Tongue (tissue), 2 donors: ENCODE results near the gene ADAMTSL1. TPM values are rescaled to one million over a fixed set of nuclear protein-coding genes. Genes with fewer than 3 reads are reported as not detected.

Source experiments
- DNase-seq: peaks from one replicate; pipeline ENCODE4 v3.0.0-alpha.2; 2015
- total RNA-seq: library from RNA; depleted of rRNA; stranded (reverse); fragments of >200 nt; gene quantifications from one replicate; pipeline ENCODE4 v1.2.3, GENCODE V29; 2014

Gene ADAMTSL1
- total RNA-seq, 1 donor from 2014 or later: 22.4 TPM

DNA sequence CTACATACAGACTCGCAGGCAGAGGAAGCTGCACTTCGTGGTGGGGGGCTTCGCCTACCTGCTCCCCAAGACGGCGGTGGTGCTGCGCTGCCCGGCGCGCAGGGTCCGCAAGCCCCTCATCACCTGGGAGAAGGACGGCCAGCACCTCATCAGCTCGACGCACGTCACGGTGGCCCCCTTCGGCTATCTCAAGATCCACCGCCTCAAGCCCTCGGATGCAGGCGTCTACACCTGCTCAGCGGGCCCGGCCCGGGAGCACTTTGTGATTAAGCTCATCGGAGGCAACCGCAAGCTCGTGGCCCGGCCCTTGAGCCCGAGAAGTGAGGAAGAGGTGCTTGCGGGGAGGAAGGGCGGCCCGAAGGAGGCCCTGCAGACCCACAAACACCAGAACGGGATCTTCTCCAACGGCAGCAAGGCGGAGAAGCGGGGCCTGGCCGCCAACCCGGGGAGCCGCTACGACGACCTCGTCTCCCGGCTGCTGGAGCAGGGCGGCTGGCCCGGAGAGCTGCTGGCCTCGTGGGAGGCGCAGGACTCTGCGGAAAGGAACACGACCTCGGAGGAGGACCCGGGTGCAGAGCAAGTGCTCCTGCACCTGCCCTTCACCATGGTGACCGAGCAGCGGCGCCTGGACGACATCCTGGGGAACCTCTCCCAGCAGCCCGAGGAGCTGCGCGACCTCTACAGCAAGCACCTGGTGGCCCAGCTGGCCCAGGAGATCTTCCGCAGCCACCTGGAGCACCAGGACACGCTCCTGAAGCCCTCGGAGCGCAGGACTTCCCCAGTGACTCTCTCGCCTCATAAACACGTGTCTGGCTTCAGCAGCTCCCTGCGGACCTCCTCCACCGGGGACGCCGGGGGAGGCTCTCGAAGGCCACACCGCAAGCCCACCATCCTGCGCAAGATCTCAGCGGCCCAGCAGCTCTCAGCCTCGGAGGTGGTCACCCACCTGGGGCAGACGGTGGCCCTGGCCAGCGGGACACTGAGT lies 303.2 kb downstream of the ADAMTSL1 start:
- no peak for DNase-seq

DNA sequence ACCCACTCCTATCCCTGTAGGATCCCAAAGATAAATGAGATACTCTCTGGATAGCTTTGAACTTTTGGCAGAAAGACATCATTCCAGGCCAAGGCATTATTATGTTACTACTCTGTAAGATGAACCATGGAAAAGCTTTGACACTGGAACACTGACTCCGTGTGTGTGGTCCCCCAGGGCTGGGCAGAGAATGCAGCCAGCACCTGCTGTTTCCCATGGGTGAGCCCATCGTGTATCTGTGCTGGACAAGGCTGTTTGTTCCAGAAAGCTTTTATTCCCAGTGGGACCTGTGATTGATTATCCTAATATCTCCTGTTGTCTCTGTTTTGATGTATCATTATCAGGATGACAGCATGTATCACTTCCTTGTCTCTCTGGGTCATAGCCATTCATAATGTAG lies 304.2 kb downstream of the ADAMTSL1 start:
- DNase-seq: no peak

DNA sequence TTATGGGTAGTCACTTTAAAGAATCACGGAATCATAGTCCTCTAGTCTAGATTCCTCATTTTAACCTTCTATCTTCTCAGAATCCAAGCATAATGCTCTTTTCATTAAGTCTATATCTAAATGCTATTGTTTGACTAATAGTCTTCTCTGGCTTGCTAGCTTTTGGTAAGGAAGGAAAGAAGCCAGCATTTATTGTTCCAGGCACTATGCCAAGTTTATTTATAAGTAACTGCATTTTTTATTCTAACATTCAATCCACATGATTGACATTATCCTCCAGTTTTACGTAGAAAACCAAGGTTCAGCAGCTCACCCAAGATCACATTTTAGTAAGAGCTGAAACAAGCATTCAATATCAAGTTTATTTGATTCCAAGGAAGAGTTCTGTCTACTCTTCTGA lies 304.9 kb downstream of the ADAMTSL1 start:
- DNase-seq: no peak

DNA sequence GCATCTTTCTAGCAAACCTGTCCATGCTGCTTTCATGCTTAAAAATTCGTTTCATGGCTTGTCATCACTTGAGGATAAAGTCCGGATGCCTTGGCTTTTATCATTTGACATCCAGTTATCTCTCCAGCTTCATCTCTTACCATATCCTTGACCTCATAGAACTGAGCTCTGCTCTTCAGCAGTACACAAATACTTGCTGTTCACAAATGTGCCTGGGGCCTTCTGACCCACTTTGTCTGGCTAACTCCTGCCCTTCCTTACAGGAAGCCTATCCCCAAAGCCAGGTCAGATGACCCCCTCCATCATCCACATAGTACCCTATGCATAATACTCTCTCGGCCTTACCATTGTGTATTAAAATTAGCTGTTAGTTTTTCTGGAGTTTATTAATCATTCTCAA lies 310.0 kb downstream of the ADAMTSL1 start:
- DNase-seq: no peak

DNA sequence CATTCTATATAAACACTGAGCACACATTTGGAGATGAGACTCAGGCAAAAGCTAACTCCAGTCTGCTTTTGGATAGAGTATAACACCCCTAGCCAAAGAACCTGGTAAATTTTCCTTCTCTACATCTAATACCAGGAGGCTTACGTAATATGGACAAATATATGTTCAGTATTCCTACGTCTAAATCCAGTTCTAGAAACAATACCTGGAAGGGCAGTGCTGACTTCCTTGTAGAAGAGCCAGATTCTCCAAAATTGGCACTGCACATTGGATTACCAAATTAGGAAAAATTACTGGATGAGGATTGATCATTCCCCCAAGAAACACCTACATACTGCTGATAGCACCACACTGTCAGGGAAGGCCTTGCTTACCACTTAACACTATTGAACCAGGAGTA lies 311.7 kb downstream of the ADAMTSL1 start:
- no peak for DNase-seq

DNA sequence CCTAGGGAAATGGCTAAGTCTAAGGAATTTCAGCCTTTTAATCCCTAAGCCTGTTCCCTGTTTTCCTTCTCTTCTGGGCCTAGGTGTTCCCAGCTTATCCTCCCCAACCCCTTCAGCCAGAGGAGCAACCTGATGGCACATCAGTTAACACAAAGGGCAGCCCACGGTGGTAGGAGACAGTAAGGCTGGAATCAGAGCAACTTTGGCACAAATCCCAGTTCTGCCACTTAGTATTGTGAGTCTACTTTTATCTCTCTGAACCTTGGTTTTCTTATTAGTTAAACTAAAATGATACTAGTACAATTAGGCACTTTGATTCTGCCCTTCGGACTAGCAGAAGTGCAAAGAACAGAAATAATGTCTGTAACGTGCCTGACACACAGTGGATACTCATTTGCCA lies 312.2 kb downstream of the ADAMTSL1 start:
- no peak for DNase-seq

DNA sequence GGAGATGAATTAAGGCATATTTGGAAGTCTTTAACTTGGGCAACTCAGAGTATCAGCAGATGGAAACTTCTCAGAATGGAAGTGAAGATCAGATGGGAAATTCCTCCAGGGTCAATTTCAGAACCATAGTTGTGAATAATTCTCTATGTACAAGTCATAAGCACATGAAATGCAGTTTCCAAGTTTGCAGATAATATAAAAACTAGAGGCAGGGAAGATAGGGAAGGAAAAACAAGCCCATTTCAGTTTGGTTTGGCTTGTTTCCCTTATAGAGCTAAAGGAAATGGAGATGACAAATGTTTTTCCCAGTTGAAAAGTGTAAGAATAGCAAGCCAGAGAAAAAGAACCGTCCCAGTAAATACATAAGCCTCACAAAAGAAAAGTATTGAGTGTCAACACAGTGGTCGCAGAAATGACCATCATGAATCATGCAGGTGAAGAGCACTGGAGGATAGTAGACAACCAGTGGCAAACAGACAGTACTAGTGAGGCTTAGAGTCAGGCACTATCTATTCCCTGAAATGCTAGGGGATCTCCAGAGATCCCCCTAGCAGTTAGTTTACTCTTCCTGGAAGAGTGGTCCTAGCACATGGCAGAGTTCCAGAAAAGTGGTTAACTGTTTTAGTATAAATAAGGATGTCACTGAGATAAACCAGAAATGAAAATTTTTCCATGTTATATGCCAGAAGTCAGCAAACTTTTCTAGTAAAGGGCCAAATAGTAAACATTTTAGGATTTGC lies 313.1 kb downstream of the ADAMTSL1 start:
- peak; percentile 86 for DNase-seq

DNA sequence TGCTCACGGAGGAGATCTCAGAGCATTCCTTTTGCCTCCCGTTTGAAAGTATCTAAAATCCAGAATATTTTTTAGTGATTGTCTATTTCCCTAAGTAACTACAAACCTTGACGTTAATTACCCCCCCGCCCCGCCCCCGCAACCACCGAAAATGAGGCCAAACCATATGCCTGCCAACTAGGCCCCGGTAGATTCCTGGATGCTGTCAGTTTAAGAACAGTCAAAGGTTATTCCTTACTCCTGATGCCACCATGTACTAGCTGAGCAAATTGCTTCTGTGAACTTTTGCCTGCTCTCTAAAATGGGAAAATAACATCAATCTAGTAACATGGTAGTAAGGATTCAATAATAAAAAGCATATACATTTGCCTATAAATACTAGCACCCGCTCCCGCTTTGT lies 314.3 kb downstream of the ADAMTSL1 start:
- DNase-seq: no peak

DNA sequence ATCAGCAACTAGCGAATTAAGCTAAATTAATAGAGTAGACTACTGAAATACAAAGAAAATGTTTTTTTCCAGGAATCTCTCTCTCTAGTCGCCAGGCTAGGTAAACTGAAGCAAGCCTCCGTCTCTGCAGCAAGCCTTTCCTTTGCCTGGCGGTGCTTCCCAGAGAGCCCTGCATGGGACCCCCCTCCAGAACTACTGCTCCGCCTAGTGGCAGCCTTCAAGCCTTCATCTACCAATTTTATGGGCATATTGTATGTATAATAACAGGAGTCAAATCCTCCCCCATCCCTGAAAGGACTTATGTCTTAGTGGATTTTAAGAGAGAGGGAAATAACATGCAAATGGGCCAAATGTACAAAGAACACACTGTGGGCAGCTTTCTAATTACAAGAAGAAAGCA lies 317.1 kb downstream of the ADAMTSL1 start:
- peak; percentile 55 for DNase-seq

DNA sequence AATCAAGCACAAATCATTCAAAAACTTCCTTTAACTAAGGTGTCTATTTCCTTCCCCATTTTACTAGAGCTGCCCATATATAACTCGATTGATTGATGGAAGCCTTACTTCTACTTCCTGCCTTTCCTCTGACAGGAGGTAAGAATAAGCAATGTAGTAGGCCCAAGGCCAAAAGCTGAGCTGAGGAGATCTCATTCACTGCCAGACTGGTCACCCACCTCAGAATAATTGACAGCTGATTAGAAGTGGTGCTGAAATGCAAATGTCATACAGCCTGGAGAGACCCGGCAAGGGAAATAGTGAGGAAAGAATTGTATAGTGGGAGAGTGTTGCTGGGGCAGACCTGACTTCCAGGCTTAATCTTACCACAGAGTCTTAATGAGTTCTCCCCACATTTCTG lies 319.2 kb downstream of the ADAMTSL1 start:
- DNase-seq: no peak

DNA sequence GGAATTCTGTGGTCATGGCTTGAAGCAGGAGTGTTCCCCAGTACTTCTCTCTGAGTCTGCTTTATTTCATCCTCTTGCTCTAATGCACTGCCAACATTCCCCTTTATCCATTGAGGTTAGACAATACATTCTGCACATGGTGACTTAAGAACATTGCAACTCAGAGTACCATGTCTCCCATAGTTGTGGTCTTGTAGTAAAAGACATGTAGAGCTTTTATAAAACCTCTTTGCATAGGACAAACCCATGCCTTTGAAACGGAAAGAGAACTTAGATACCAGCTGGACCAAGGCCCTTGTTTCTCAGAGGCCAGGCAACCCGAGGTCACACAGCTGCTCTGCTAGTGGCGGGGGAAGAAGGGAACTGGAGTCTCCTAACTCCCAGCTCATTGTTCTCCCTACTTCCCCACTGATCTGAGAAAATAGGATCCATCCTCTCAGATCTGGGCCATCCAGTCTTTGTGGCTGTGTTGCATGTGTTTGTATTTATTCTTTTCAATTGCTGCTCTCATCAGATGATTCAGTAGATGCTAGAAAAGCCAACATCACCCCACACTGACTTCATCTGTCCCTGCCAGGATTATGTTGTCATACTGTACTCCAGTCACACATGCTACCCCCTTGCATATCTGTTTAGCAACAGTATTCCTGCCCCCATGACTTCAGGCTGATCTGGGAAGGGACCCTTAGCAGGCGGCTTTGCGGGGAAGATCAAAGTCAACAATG lies 322.2 kb downstream of the ADAMTSL1 start:
- peak; percentile 32 for DNase-seq

DNA sequence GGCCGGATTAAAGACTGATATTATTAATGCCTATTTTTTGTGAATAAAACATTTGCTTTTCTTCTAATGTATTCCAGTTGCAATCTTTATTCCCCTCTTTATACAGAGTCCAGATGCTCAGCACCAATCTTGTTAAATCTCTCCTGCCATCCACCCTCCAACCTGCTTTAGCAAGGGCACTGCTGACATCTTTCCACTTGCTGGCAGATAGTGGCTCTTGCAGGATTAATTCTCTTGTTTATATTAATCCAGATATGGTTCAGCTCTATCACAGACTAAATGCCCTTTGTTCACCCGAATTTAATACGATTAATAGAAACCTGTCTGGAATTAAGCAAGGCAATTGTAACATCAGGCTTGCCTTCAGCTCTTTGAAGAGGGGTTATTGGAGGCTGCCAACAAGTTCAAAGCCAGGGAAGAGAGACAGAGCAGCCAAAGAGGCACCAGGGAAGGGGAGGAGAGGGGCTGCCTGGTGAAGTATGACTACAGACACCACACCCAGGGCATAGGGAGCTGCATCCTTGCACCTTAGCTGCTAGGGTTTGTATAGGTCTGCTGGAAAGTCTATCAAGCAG lies 322.8 kb downstream of the ADAMTSL1 start:
- no peak for DNase-seq

DNA sequence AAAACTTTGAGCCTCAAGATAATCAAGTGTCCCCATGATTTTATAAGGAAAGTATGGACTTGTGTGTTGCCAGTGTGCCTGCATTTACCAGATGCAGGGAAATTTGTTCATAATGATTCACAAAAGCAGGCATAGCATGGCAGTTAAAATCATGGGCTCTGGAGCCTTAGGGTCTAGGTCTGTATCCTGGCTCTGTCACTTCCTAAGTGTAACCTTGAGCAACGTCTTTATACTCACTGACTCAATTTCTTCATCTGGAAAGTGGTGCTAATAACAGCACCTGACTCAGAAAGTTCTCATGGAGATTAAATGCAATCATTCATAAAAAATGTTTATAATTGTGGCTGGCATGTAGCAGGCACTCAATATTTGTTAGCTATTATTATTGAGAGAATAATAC lies 324.2 kb downstream of the ADAMTSL1 start:
- no peak for DNase-seq

DNA sequence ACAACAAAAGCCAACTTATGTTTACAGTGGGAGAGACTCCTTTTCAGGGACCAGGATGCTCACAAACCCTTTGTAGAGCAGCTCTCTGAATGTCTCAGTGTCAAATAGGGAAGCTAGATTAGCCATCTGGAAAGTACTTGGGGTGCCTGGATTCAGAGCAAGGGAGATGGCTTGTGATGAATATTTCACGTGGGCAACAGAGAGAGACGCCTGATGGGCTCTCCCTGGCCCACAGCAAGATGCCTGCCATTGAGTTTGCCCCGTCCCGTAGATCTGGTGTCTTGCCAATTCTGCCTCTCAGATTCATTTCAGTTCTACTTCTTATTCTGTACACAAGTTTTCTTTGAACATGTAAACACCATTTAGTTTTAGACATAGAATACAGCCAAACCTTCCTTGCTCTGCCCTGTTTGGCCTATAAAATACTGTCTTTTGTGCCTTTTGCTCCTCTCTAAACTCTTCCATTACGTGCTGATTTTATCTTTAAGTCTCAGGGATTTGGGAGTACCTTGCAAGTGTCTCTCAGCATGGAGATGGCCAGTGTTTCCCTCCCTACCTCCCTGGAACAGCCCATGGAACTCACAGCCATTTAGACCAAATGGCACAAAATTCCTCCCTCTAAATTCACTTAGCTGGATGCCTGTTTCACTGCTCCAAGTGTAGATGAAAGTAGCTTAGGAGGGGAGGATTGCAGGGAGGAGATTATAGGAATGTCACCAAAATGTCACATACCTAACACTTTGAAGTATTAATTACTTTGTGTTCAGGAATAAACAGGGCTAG lies 324.7 kb downstream of the ADAMTSL1 start:
- DNase-seq: no peak

DNA sequence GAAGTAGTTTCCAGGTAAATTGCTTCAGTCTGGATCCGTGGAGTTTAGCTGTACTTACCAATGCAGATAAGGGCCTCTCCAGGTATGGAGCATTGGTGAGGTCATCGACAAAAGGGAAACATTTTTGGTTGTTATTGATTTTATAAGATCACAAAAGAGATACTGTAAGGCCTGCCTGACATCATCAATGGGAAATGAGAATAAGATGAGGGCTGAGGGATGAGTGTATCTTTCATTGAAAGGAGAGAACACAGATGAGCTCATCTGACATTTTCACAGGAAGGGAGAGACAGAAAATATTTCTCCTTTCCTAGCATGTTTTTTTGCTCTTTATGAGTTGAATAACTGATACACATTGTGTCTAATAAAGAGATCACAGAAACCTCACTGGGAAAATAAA lies 325.5 kb downstream of the ADAMTSL1 start:
- DNase-seq: no peak

DNA sequence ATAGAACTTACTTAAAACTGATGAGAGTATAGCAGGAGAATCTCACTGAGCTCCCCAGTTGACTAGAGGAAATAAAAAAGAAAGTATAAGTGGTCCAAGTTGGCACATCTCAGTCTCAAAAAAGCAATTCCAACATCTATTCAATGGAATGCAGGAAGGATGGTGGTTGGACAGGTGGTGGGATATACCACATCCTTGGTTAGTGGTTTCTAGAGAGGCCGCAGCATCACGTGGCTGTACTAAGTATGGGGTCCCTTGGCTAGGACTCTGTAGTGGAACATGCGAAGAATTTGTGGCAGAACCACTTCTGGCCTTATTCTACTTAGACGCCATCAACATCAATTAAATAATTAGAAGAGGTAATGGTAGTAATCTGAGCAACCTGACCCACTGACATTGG lies 326.6 kb downstream of the ADAMTSL1 start:
- no peak for DNase-seq

DNA sequence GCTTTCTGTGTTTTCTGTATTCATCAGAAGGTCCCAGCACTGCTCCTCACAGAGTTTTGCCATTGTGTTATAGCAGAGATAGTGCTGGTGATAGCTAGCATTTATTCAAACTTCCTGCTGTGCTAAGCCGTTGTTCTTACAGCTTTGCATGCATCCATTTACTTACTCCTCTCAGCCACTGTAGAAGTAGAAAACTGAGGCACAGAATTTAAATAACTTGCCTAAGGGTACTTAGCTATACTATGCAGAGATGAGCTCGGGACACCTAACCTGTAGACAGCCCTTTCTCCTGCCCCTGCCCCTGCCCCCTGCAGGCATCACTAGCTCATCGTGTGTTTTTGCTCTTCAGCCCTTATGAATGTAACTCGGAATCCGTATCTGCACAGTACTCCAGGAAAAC lies 331.4 kb downstream of the ADAMTSL1 start:
- no peak for DNase-seq

DNA sequence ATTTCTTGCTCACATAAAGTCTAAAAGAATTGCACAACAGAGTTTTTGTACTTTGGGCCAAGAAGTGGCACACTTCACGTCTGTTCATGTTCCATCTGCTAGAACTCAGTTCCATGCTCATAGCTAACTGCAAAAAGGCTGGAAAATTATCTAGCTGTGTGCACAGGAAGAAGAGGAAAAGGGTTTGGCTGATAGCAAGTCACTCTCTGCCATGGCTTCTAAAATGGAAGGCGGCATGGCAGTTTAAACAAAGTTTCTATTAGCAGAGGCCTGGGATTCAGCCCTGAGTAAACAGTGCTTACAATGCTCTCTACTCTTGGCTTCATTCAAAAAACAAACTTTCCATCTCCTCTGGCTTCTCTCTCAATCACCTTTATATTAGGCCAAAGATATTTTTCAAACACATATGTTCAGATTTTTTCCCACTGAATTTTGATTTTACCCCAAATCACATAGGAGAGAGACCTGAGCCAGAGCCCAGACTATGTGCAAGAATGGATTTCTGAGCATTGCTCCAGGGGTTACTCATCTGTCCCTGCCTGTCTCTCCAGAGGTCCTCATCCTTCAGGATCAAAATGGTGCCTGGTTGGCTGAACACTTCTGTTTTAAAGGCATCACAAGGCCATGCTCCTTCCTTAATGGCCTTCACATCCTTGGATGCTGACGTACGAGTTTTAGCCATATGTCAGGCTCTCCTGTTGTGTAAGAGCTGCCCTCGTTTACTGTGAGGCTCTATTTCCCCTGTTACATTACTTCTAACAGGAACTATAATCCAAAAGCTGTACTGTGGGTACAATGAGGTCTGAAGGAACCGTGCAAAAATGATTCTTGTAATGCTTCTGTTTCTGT lies 332.5 kb downstream of the ADAMTSL1 start:
- peak; percentile 33 for DNase-seq

DNA sequence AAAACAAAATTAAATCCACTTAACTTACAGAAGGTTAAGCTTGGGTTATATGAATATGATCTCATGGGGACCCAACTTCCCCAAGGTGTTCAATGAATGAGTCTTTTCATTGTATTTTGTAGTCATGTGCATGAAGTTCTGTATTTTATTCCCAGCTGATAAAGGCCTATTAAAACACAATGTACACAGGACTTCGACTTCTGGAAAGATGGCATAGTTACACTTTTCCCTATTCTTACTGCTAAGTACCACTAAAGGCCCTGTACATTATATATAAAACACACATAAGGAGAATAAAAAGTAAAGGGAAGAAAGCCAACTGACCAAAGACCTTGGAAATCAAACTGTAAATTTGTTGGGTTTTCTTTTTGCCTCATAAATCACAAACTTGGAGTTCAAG lies 336.6 kb downstream of the ADAMTSL1 start:
- DNase-seq: no peak

DNA sequence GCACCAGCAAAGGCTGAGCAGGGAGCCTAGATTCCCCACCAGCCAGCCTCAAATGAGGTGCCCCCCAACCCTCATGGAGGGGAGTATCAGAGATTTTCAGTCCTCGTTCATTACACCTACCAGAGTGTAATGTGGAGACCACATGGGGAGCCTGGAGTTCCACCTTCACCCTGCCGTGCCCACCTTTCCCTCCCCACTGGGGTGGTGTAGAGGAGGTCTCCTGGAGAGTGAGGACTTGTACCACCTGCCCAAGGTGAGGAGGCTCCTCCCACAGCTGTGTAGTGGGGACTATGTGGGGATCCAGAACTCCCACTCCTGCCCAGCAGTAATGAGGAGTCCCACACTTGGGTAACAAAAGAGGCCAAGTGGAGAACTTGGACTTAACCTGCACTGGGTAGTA lies 337.2 kb downstream of the ADAMTSL1 start:
- DNase-seq: no peak

DNA sequence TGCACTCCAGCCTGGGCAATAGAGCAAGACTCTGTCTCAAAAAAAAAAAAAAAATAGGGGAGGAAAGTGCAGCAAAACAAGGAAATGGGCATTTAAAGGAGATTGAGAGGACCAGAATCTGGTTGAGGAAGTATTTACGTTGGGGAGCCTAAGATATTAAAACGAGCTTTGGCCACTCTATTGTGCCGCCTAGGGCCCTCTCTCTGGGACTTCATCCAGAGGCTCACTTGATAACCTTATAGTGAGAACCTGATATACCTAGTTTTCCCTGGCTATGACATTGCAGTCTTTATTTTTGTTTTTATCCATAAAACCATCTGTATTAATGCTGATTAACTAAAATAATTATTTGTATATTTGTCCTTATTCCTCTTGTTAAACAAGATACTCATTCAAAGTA lies 345.5 kb downstream of the ADAMTSL1 start:
- no peak for DNase-seq
